HG03520 (cell line): ENCODE data around the gene ALK.
A peak's percentile ranks its signal among the peaks of the same experiment; 100 is the strongest.

Experiments used
- ATAC-seq: cut with Tn5 transposase; IDR thresholded peaks from one replicate; pipeline ENCODE4 v1.9.1; 2021; ENCODE audit warnings: mild to moderate bottlenecking, moderate library complexity; ENCODE audit not compliant: unreplicated experiment

ALK gene

GRCh38 chr2:29723255-29724001, 198.0 kb downstream of the ALK start:
- peak; percentile 79 for ATAC-seq

- ATAC-seq, result no peak
Measured at GRCh38 chr2:29719639-29720038, 201.7 kb downstream of the ALK start.

- ATAC-seq, result no peak
Measured at GRCh38 chr2:29718076-29718686, 203.2 kb downstream of the ALK start.

- ATAC-seq, result no peak
Measured at GRCh38 chr2:29715655-29716054, 205.7 kb downstream of the ALK start.

- no peak for ATAC-seq
Measured at GRCh38 chr2:29714333-29714732, 207.1 kb downstream of the ALK start.

GRCh38 chr2:29706171-29706720, 215.1 kb downstream of the ALK start:
- ATAC-seq, result no peak

- no peak for ATAC-seq
Measured at GRCh38 chr2:29705616-29706015, 215.8 kb downstream of the ALK start.

GRCh38 chr2:29703336-29703735, 218.1 kb downstream of the ALK start:
- ATAC-seq, result no peak

- no peak for ATAC-seq
Measured at GRCh38 chr2:29702276-29702675, 219.1 kb downstream of the ALK start.

- ATAC-seq, result no peak
Measured at GRCh38 chr2:29700560-29700959, 220.8 kb downstream of the ALK start.

- no peak for ATAC-seq
Measured at GRCh38 chr2:29699045-29699444, 222.3 kb downstream of the ALK start.

GRCh38 chr2:29698216-29698615, 223.2 kb downstream of the ALK start:
- no peak for ATAC-seq

GRCh38 chr2:29697715-29698114, 223.7 kb downstream of the ALK start:
- no peak for ATAC-seq

- ATAC-seq, result no peak
Measured at GRCh38 chr2:29697181-29697580, 224.2 kb downstream of the ALK start.

GRCh38 chr2:29694741-29695140, 226.6 kb downstream of the ALK start:
- no peak for ATAC-seq

GRCh38 chr2:29691391-29691950, 229.9 kb downstream of the ALK start:
- ATAC-seq, result no peak

GRCh38 chr2:29689666-29690065, 231.7 kb downstream of the ALK start:
- no peak for ATAC-seq

GRCh38 chr2:29688429-29688828, 233.0 kb downstream of the ALK start:
- no peak for ATAC-seq

GRCh38 chr2:29687121-29687520, 234.3 kb downstream of the ALK start:
- no peak for ATAC-seq

- ATAC-seq, result no peak
Measured at GRCh38 chr2:29676886-29677453, 244.4 kb downstream of the ALK start.

GRCh38 chr2:29664578-29664977, 256.8 kb downstream of the ALK start:
- ATAC-seq, result no peak

GRCh38 chr2:29663268-29663667, 258.1 kb downstream of the ALK start:
- no peak for ATAC-seq
